Tibial artery (tissue), 4 donors: ENCODE measurements around the gene SPAG6.

Source experiments
- DNase-seq, 2 donors: peaks; one replicate each; pipeline ENCODE4 v3.0.0-alpha.2; 2019
- H3K27ac ChIP-seq, 2 donors: fragments of 200-600 bp; sonication (generic) in 1 of 2; 1 replicate in 1 of 2; 2 replicates in 1 of 2; pipeline ENCODE4 v1.5.1; 2018 to 2019; ENCODE audit warnings: mild to moderate bottlenecking in 1 of 2
- H3K27me3 ChIP-seq, 2 donors: fragments of 200-600 bp; sonication (generic) in 1 of 2; one replicate each; pipeline versions ENCODE4 v1.5.1 to v1.6.0; 2016 to 2019
- H3K36me3 ChIP-seq, 3 donors: fragments of 200-600 bp; sonication (generic) in 2 of 3; one replicate each; pipeline ENCODE4 v1.5.1; 2016 to 2019; ENCODE audit warnings: mild to moderate bottlenecking in 2 of 3
- H3K4me1 ChIP-seq, 4 donors: fragments of 200-600 bp; sonication (generic) in 2 of 4; 1 replicate in 3 of 4; 2 replicates in 1 of 4; pipeline ENCODE4 v1.5.1; 2016 to 2019
- H3K4me3 ChIP-seq, 2 donors: fragments of 200-600 bp; sonication (generic) in 1 of 2; 1 replicate in 1 of 2; 2 replicates in 1 of 2; pipeline ENCODE4 v1.5.1; 2018 to 2019; ENCODE audit warnings: mild to moderate bottlenecking in 2 of 2
- H3K9me3 ChIP-seq, 3 donors: fragments of 200-600 bp; sonication (generic) in 1 of 3; one replicate each; pipeline ENCODE4 v1.5.1; 2016 to 2019
- CTCF ChIP-seq, 2 experiments: fragments of 200-600 bp in 1 of 2; fragments of 450-650 bp in 1 of 2; IDR thresholded peaks; one replicate each; pipeline ENCODE4 v1.5.1; 2017 to 2019; ENCODE audit warnings: antibody characterized with exemption in 2 of 2, mild to moderate bottlenecking in 1 of 2, moderate library complexity in 1 of 2
- intact Hi-C: fragments of 100-400 bp; cut with DNase I; formaldehyde crosslinking; loops from one replicate; pipeline ENCODE4 v1.15.0; 2023; ENCODE audit warnings: low total_unique reads

The SPAG6 gene

GRCh38 chr10:22366771-22367170, 21.5 kb downstream of the SPAG6 start:
- Histone ChIP-seq H3K27ac (no peak overlapping the region), H3K27me3 (peaks cover 0 to 13% of the 10 kb centered on the region in 2 donors), H3K4me1 (no peaks in the 10 kb centered on the region), H3K36me3 (no peaks in the 10 kb centered on the region), H3K4me3 (no peak overlapping the region), H3K9me3 (no peaks in the 10 kb centered on the region)
- DNase-seq, result no peak
- intact Hi-C loops, result no loop called here
- TF ChIP-seq CTCF (IDR thresholded peaks at IDR 0.05), result no peak

GRCh38 chr10:22367471-22367870, 22.2 kb downstream of the SPAG6 start:
- H3K27me3 ChIP-seq, result peaks cover 0 to 12% of the 10 kb centered on the region in 2 donors
- no peak for TF ChIP-seq CTCF (IDR thresholded peaks at IDR 0.05)
- no peaks in the 10 kb centered on the region for H3K9me3 ChIP-seq
- DNase-seq, result no peak
- no peaks in the 10 kb centered on the region for H3K4me1 ChIP-seq
- intact Hi-C loops, result no loop called here
- H3K4me3 ChIP-seq, result no peak overlapping the region
- H3K27ac ChIP-seq, result no peak overlapping the region
- no peaks in the 10 kb centered on the region for H3K36me3 ChIP-seq

- Histone ChIP-seq H3K27me3 (peaks cover 0 to 7% of the 10 kb centered on the region in 2 donors), H3K27ac (no peak overlapping the region), H3K36me3 (no peaks in the 10 kb centered on the region), H3K4me3 (no peak overlapping the region), H3K4me1 (no peaks in the 10 kb centered on the region), H3K9me3 (no peaks in the 10 kb centered on the region)
- no peak for TF ChIP-seq CTCF (IDR thresholded peaks at IDR 0.05)
- DNase-seq, result no peak
- intact Hi-C loops, result no loop called here
These were observed 23.1 kb downstream of the SPAG6 start for GRCh38 chr10:22368402-22368801.

GRCh38 chr10:22368981-22369380, 23.7 kb downstream of the SPAG6 start:
- DNase-seq, result no peak
- H3K4me1 ChIP-seq, result no peaks in the 10 kb centered on the region
- peaks cover 0 to 7% of the 10 kb centered on the region in 2 donors for H3K27me3 ChIP-seq
- H3K4me3 ChIP-seq, result no peak overlapping the region
- no peaks in the 10 kb centered on the region for H3K36me3 ChIP-seq
- H3K9me3 ChIP-seq, result no peaks in the 10 kb centered on the region
- no peak overlapping the region for H3K27ac ChIP-seq
- intact Hi-C loops, result no loop called here
- no peak for TF ChIP-seq CTCF (IDR thresholded peaks at IDR 0.05)

- Histone ChIP-seq H3K36me3 (no peaks in the 10 kb centered on the region), H3K27ac (no peak overlapping the region), H3K9me3 (no peaks in the 10 kb centered on the region), H3K4me1 (no peaks in the 10 kb centered on the region), H3K4me3 (no peak overlapping the region), H3K27me3 (peaks cover 0 to 7% of the 10 kb centered on the region in 2 donors)
- intact Hi-C loops, result no loop called here
- no peak for TF ChIP-seq CTCF (IDR thresholded peaks at IDR 0.05)
- no peak for DNase-seq
These were observed 24.3 kb downstream of the SPAG6 start for GRCh38 chr10:22369434-22370072.

GRCh38 chr10:22370320-22370719, 25.0 kb downstream of the SPAG6 start:
- H3K4me3 ChIP-seq, result no peak overlapping the region
- H3K27ac ChIP-seq, result no peak overlapping the region
- no peak for TF ChIP-seq CTCF (IDR thresholded peaks at IDR 0.05)
- H3K9me3 ChIP-seq, result no peaks in the 10 kb centered on the region
- peaks cover 0 to 7% of the 10 kb centered on the region in 2 donors for H3K27me3 ChIP-seq
- H3K4me1 ChIP-seq, result no peaks in the 10 kb centered on the region
- intact Hi-C loops, result no loop called here
- no peak for DNase-seq
- H3K36me3 ChIP-seq, result no peaks in the 10 kb centered on the region
